ENCODE measurements around the gene SYNE1. TPM values are rescaled to one million over a fixed set of nuclear protein-coding genes. Genes with fewer than 3 reads are reported as not detected.
A peak's percentile ranks its signal among the peaks of the same experiment; 100 is the strongest.

SYNE1 gene
- polyA plus RNA-seq, 10 donors = 76.7 to 131 (median 86.4) TPM

DNA sequence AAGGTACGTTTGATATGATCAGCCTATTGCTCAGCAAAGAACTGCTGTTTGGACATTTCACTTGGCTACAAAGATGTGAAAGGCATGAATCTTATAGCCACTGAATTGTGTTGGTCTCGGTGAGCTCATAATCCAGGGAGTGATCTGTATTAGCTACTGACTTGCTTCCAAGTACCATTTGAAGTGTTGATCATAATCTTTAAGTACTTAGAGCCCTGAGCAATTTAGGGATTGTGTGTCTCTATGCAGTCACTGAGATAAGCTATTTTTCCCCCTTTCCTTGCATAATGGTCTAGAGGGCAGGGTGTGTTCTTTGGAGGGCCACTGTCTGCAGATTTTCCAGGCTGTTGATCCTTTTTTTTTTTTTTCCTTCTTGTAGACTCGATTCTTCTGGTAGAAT lies 436.0 kb downstream of the SYNE1 start:
- DNase-seq = no peak

DNA sequence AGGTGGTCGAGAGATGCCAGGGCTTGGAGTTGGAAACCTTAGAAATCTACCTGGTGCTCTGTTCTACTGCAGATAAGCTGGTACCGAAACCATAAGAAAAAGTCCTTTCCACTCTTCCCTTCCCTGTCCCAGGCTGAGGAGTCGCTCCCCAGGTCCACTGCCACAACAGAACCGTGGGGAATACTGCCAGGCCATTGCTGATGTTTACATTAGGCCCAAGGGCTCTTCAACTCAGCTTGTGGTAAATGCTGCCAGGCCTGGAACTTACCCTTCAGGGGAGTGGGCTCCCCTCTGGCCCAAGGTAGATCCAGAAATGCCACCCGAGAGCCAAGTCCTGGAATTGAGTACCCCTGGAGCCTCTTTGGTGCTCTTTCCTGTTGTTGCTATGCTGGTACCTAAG lies 441.3 kb downstream of the SYNE1 start:
- no peak for DNase-seq

DNA sequence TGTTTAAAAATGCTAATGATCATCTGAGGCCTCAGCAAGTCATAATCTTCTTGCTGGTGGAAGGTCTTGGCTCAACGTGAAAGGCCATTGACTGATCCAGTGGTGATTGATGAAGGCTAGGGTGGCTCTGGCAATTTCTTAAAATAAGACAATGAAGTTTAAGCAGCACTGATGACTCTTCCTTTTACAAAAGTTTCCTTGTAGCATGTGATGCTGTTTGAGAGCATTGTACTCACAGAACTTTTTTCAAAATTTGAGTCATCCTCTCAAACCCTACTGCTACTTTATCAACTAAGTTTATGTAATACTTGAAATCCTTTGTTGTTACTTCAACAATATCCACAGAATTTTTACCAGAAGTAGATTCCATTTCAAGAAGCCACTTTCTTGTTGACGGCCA lies 447.4 kb downstream of the SYNE1 start:
- DNase-seq = no peak

DNA sequence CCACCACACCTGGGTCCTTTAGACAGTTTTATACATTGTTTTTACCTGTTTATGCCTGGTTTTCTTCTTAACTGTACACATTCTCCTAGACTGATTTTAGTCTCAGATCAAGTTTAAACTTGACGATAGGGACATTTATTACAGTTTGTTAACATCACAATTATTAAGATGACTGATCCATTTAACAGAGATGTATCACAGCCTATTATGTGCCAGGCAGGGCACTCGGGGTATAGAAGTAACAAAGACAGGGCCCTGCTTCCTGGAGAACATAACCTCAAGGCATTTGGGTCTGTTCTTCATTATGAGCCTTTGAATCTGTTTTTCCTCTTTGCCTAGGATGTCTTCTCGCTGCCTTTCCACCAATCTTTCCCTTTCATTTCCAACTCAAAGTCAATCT lies 449.2 kb downstream of the SYNE1 start:
- no peak for DNase-seq

DNA sequence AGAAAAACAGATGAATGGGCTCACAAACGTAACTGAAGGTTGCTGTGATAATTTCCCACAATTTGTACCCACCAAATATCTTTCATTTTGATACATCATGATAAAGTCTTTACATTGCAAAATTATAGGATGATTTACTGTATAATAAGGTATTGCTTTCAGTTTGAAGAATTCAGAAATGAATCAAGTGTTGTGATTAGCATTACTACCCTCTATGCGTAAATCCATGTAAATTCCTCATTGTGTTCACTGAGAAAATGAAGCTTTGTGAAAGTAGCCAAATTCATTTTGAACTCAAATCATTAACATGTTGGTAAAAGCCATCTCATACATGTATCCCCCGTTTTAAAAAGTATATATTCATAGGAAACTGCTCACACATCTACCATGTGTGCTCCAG lies 450.3 kb downstream of the SYNE1 start:
- DNase-seq = no peak

DNA sequence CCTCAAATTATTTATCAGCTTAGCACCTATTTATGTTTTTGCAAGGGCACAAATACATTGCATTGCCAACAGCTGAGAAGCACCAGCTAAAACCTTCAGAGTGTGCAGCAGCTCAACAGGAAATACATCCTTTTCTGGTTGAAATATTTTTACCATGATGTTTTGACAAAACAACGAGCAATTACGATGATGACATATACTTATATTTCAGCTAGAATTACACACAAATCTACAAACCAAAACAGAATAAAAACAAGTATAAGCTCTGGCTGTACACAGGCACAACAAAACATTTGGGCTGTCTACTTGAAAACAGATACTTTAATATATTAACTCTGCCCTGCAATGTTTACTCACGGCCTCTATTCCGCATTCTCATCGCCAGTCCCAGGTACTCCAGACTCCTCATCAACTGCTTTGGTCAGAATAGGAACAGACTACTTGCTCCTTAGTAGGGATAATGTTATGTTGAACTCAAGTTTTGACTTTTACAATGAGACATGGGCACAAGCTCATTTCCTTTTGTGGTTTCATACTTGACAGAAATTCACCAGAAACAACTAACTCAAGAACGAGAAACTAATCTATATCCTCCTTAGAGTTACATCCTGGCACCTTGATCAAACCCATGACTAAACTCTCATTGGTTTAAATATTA lies 452.1 kb downstream of the SYNE1 start:
- DNase-seq = no peak

DNA sequence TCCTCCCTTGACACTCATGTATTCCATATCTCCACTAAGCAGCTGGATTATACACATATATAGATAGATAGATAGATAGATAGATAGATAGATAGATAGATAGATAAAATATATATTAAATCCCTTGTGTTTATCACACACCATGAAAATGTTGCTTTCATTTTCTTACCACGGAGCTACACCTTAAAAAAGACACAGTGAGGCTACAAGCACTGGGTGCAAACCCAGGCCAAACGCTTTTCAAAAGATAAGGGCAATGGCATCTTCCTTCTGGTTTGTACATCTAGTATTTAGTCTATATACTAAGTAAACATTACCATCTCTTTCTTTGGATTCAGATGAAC lies 452.6 kb downstream of the SYNE1 start:
- no peak for DNase-seq

DNA sequence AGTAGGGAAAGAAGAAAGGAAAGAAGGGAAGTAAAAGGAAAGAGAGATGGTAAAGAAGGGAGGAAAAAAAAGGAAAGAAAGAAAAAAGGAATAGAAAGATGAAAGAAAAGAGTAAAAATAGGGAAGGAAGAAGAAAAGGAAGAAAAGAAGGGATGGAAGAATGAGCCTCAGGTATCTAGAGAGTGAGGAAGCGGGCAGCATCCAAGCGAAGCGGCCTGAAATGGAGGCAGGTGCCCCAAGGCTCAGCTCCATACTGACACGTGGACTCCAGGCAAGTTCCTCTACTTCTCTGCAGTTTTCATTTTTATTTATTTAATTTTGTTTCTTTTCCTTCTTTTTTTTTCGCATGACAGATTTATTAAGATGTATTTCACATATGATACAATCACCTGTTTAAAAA lies 456.6 kb downstream of the SYNE1 start:
- no peak for DNase-seq

DNA sequence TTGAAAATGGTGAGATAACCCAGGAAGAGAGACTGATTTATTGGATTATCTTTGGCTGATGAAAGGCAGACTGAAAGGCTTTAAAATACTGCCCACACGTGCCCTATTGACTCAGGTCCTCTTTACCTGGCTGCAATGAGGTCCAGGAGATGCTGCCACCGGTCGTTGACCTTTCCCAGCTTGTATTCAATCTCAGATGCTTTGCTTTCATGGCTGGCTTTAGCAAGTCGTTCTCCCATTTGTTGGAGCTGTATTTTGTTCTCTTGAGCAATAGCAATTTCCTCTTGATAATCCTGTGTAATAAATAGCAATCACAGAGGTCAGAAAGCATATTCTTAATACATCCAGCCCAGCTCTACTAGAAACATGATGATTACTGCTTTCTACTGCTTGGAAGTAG lies 460.9 kb downstream of the SYNE1 start:
- DNase-seq = no peak

DNA sequence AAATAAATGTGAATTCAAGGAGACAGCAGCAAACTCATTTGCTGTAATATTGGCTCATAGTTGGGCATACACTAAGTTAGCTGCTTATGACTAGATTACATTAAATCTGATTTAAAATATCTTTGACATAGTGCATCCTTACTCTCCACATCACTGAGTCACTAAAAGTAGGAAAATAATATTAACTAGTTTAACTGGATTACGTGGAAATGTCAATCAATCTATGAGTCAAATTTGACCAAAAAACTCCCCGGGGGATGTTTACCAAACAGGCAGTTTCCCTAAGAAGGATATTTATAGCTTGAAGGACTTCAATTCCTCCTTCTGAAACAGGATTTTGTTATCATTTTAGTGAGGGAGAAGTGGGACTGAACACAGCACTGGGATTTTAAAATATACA lies 463.2 kb downstream of the SYNE1 start:
- DNase-seq = no peak

DNA sequence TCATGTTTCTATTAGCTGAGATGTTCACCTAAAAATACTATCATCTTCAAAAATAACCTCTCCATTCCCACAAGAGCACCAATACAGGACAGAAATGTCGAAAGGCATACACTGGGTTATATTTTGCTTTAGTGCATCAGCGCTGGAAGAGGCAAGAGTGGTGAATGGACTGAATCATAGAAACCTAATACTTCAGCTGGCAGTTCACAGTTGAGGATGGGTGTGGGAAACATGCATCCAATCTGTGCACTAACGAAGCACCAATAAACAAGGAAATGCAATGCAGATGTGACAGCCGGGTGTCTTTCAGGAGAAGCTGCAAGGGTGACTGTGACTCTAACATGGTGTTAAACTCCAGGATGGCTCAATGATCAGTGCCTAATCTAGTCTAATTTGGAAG lies 463.8 kb downstream of the SYNE1 start:
- no peak for DNase-seq

DNA sequence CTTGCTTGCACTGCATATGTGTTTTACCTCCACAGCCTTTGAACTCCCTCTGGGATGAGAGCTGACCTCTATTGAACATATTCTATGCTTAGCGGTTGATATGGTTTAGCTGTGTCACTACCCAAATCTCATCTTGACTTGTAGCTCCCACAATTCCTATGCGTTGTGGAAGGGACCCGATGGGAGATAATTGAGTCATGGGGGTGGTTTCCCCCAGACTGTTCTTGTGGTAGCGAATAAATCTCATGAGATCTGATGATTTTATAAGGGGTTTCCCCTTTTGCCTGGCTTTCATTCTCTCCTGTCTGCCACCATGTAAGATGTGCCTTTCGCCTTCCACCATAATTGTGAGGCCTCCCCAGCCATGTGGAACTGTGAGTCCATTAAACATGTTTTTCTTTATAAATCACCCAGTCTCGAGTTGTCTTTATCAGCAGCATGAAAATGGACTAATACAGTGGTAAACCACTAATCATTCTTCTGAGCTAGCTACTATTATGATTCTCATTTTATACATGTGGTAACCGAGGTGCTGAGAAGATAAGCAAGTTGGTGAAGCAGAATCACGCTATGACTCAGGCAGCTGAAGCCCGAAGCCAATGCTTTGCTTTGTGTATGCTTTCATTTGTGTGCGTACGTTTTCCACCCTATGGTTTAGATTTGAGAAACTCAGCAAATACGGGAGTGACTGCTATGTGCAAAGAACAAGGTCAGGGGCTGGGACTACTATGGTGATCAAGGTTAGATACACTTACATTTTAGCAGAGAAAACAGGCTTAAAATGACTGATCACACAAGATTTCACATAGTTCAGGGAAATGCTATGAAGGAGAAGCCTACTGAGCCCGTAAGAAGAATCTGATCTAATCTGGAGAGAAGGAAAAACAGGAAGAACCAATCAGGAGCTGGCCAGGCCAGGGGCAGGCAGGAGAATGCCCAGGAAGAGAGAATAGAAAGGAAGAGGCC lies 466.2 kb downstream of the SYNE1 start:
- DNase-seq = no peak

DNA sequence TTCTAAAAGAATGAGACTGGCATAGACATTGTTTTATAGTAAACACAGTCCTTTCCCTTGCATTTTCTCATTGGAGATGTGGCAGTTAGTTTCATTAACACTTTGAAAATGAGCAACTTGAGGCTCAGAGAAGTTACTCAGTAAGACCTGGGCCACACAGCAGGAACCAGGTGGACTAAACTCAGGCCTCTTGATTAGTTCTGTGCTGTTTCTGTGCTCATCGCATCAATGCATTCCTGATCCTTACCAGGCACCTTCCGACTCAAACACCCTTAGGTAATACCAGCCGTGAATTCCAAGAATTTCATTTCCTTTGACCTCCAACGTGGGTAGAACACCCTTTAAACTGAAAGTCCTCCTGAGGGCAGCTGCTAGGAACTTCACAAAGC lies 466.9 kb downstream of the SYNE1 start:
- DNase-seq = no peak

DNA sequence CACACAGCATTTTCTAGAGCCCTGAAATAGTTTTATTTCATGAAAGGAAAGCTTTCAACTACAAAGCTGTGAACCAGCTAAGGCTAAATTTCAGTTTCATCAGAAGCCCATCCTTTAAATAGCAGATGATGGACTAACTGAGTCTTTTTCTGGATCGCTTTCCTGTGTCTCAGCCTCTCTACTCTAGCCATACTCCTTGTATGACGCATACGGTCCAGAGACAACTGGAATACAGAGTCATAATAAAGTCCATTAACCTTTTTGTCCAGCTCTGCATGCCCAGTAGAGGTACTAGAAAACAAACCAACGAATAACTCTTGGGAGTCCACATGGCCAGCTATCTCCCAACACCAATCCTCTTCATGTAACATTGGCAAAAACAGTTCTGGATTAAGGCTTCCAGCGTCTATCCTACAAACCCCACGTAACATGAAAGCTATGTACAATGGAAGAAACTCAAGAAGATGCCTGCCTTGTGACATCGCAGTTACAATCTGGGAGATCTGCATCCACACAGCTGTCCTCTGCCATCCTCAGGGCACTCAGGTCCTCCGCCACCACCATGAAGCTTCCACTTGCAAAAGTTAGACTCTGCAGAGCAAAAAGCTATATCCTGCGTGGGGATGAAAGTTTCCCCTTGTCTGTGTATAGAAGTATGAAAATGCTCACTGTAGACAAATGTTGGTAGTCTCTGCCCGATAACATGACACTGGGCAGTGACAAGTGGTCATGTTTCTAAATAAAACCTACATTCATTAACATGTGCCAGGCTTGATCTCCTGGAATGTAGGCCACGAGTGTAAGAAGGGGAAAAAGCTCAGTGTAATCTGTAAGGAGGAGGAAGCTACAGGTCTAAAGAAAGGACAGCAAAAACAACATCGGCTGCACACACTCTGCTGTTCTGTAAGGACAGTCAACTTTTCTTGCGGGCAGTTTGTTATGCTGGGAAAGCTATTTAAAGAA lies 469.2 kb downstream of the SYNE1 start:
- DNase-seq = peak; percentile 30 to 43 (median 37)

DNA sequence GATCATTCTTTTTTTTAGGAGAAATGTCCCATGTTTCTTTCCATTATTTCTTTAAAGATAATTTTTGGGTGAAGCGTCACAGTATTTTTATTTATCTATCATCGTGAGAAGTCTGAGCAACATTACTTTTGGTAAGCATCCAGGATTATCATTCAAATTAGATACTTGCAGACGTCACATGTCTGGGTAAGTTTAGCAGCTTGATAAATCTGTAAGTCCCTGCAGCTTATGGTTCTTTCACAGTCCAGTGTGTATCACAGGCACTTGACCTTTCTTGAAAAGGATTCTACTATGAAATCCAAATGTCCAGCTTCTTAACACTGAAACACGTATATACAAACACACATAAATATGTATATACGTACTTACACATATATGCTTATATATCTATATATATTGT lies 470.3 kb downstream of the SYNE1 start:
- DNase-seq = no peak

DNA sequence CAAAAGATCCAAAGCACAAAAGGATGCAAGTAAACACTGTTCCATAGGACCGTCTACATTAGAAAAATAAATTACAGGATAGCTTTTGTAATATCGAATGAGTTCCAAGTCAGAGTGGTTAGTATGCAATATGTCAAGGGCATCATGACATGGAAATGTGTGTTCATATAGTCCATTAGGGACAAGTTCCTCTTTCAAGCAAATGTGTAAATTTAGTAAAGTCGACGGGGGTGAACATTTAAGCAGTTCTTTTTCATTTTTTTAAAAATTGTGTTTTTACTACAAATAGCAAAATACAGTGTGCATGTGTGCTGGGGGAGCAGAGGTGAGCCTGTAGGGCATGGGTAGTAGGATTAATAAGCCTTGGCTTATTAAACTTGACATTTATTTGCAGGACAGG lies 470.7 kb downstream of the SYNE1 start:
- no peak for DNase-seq

DNA sequence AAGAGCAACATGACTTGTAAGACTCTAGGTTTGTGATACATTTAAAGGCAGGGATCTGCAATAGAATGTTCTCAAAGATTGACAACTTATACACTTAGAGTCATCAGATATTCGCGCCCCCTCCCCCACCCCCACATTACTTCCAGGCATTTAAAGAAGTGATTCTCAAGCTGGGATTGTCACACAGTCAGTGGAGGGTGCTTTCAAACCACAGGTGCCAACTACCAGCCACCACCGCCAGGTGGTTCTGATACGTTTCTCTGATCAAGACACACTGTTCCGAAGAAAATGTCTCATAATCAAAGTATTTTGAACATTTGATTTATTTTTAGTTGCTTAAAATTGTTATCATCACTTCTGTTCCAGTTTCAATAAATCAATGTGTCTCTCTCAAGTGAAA lies 472.2 kb downstream of the SYNE1 start:
- DNase-seq = no peak

DNA sequence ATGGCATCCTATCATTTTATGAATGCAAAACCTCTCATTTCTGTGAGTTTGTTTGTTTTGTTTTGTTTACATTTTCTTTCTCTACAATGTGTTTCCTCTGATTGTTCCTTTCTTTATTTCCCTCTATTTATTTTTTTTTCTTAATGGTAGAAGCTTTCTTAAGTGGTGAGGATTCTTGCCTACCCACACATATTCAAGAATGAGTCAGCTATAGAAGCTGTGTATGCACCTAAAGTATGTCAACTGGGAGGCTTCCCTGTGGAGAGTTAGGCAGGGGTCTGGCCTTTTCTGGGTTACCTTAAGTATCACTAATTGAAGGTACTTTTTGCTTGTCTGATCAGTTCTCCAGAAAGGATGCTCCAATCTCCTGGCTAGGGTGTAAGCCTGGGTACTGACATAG lies 475.7 kb downstream of the SYNE1 start:
- no peak for DNase-seq

DNA sequence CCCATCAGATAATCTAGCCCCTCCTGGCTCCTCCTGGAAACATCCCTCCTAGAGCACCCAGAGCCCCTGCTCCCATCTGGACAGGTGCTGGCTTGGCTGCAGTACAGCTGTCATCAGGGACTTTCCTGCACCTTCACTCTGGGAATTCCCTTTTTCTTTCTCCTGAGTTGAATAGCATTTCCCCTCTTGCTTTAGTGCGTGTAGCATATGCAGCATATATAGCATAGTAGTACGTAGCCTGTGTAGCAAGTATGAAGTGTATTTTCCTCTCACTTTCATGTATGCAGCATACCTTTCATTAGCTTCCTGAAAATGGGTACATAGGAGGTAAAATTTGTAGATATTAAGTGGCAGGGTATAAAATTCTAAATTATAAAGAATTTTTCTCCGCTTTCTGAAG lies 476.8 kb downstream of the SYNE1 start:
- no peak for DNase-seq

DNA sequence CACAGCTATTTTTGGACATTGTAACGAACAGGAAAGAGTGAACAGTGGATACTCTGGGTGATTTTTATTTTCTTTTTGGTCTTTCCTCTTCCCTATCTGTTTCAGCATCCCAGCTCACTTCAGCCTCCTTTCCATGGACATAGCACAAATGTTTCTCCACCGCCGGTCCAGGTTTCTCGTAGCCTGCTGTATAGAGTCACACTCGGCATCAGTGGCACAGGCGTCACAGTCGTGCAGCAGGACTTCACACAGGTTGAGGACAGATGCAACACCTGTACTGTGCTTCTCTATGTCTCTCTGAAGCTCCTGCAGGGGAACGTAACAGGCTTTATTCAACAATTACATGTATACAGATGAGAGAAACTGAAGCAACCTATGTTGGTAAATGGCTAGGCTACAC lies 481.4 kb downstream of the SYNE1 start:
- no peak for DNase-seq

DNA sequence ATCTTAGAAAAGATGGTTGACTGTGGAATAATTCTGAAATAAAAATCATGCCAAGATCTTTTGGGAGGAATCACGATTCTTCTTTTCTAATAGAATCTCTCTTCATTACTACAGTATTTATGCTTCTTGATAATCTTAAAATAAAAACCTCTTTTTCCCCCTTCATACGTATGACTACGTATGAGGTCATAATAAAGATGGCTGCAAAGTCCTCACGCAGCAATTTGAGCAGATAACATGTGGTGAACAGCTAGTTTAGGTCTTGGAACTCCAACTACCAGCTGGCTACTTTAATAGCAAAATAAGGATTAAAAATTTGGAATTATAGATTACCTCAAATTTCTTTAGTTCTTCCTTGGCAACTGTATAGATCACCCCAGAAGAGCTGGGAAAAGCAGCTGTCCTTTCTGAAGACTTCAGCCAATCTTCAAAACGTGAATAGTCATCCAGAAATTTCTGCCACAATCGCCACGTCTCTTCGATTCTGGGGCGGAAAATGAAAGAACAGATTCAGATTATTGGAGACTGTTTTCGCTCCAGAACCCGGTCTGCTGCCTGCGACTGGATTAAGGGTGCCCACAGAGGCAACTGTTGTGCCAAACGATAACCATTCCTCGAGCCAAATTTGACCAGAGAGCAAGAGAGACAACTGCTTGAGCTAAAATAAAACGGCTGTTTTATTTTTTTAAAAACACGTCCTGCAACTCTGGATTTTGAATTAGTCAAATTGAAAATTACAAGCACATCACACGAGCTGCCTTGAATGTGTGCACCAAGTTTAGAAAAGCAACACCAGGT lies 482.4 kb downstream of the SYNE1 start:
- DNase-seq = no peak

DNA sequence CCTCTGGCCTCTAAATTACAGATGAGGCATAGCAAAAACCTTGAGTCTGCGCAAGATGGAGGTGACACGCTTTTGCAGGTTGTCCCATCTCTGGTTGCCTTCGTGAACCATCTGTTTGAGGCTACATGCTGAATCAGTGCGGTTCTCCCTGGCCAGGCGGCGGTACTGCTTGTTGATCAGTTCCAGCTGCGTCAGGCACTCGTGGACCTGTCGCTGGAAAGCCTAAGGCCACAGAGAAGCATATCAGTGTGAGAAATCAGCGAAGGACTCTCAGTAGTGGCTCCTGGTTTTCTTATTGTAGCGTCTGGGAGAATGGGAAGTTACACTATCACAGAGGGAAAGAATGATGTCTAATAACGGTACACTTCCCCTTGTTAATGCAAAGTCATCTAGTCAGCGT lies 485.2 kb downstream of the SYNE1 start:
- no peak for DNase-seq
